Stimulated activated naive CD8-positive, alpha-beta T cell treated with anti-CD3 and anti-CD28 coated beads, Interleukin-15, Interleukin-2, amounts not matched to agents 100 U/mL and 50 U/mL, for 24 hours (primary cell): ENCODE data around the gene KCTD12.
A peak's percentile ranks its signal among the peaks of the same experiment; 100 is the strongest.
"Not testable (repeated sequence)": the region's sequence is repeated elsewhere in the genome, so short reads cannot be mapped to it uniquely, and the experiment has no call there.

ENCODE experiments used
- ATAC-seq: fragments of 150-1000 bp; cut with Tn5 transposase; one replicate; pipeline ENCODE4 v1.10.0; 2021
- DNase-seq: peaks from one replicate; pipeline ENCODE4 v3.0.0; 2021

KCTD12 gene

GRCh38 chr13:76886292-76887075 is at the start of gene KCTD12:
KCTD12 (minus strand) TSS chr13:76886405; CDS start chr13:76886148, 257 bp downstream.
- DNase-seq (peak; percentile 78), ATAC-seq (peak; percentile 83)

- ATAC-seq = no peak
- no peak for DNase-seq
Observed at GRCh38 chr13:76934671-76935070, 48.5 kb upstream of the KCTD12 start.

DNA sequence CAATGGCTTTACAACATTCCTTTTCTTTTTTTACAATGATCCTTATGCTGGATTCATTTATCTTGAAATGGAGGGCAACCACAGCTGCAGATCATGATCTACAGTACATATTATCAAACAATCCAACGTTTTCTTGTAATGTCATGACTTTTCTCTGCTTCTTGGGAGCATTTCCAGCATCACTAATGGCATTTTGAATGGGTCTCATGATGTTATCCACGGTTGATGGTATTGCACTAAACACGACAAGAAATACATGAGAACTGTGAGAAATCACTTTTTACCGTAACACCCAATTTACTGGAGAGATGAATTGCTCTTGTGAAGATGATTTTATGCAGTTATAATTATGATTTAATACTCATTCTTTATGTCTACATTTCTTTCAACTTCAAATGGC is 45.9 kb upstream of the KCTD12 start:
- ATAC-seq = no peak
- DNase-seq = no peak

GRCh38 chr13:76929851-76930374 is 43.7 kb upstream of the KCTD12 start:
- ATAC-seq = no peak
- no peak for DNase-seq

DNA sequence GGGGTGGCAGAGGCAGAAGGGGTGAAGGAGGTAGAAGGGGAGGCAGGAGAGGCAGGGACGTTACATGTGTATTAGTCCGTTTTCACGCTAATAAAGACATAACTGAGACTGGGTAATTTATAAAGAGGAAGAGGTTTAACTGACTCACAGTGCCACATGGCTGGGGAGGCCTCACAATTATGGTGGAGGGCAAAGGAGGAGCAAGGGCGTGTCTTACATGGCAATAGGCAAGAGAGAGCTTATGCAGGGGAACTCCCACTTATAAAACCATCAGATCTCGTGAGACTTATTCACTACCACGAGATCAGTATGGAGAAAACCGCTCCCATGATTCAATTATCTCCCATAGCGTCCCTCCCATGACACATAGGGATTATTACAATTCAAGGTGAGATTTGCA is 43.1 kb upstream of the KCTD12 start:
- DNase-seq = no peak
- ATAC-seq = no peak

DNA sequence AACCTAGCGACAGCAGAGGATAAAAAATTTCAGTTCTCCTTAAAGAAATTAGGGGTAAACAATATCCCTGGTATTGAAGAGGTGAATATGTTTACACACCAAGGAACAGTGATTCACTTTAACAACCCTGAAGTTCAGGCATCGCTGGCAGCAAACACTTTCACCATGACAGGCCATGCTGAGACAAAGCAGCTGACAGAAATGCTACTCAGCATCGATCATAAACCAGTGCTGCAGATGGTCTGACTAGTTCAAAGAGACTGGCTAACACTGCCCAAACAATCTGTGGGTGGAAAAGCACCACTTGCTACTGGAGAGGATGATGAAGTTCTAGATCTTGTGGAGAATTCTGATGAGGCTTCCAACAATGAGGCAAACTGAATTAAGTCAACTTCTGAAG is 42.3 kb upstream of the KCTD12 start:
- no peak for ATAC-seq

DNA sequence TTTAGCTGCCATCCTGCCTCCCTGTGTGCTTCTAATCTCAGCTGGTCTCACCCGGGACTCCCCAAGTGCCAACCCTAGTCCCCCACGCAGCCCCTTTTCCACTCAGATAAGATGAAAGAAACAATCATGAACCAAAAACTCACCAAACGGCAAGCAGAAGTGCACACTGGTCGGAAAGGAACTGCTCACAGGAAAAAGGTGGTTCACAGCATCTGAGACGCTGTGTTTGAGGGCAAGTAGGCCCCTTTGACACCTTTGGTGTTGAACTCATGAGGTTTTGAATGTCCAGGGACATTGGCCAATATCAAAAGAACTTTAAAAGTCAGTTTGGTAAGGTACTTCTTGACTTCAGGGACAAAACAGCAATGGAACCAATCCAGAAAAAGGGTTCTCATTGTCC is 41.8 kb upstream of the KCTD12 start:
- ATAC-seq (no peak), DNase-seq (no peak)

More for the DNA sequence above, 42.3 kb upstream of the KCTD12 start:
- no peak for DNase-seq

DNA sequence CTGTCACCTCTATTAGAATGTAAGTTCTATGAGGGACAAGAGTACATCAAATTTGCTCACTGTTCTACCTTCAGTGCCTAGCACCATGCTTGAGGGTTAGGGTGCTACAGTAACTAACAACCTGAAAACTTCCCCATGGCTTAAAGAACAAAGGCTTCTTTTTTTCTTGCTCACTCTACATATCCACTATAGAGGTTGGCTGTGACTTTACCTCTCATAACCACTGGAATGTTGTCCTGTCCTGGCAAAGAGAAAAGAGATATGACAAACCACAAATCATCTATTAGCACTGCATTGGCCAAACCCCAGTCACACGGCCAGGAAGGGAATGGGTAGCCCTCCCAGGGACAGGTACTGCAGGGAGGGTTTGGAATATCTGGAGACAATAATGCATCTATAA is 38.9 kb upstream of the KCTD12 start:
- ATAC-seq (no peak), DNase-seq (no peak)

GRCh38 chr13:76921516-76921915 is 35.3 kb upstream of the KCTD12 start:
- ATAC-seq (no peak), DNase-seq (no peak)

- DNase-seq, ATAC-seq: not testable (repeated sequence)
Observed at GRCh38 chr13:76917755-76918481, 31.7 kb upstream of the KCTD12 start.

DNA sequence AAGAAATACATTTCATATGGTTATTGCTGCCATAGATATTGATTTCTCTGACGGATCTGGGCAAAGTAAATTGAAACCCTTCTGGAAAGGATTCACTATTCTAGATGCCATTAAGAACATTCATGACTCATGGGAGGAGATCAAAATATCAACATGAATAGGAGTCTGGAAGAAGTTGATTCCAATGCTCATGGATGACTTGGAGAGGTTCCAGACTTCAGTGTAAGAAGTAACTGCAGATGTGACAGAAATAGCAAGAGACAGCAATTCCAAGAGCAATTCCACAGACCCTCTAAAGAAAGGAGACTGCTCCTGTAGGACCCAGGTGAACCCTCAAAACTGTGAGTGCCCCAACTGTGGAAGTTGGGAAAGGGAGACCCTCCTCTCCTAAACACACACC is 30.9 kb upstream of the KCTD12 start:
- DNase-seq (no peak), ATAC-seq (no peak)

DNA sequence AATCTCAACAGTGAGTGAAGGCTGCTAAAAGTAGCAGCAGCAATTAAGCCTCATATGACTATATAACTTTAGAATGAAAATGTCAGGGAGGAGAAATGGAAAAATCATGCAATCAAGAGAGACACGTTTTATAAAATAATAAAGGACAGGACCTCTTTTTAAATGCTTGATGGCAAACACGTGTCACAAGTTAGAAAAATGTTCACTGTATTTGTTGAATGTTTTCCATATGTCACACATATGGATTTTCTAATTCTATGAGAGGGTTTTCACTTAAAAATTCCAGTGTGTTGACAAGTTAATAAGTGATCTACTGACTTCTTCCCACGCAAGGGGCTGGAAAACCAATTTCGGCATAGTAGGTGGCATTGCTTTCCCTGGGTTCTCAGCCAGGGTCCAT is 27.7 kb upstream of the KCTD12 start:
- DNase-seq (no peak), ATAC-seq (no peak)

GRCh38 chr13:76912476-76912875 is 26.3 kb upstream of the KCTD12 start:
- no peak for ATAC-seq

DNA sequence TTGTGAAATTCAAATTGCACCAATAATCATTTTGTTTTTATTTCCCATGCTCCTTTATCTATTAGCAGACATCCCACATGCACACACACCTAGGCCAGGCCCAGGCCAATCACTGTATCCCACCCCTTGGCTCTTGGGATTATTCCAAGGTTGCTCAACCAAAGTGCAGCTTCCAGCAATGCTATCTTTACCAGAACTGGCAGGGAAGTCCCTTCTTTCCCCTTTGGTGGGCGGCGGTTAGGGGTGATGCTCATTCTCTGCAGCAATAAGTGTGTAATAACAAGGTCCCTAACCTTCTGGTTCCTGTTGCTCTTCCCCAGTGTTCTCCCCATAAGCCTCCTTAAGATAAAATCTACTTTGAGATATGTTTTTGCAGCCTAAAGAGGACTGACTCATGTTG is 18.3 kb upstream of the KCTD12 start:
- ATAC-seq (no peak), DNase-seq (no peak)

More at GRCh38 chr13:76912476-76912875, 26.3 kb upstream of the KCTD12 start:
- DNase-seq = no peak

GRCh38 chr13:76903544-76904162 is 17.4 kb upstream of the KCTD12 start:
- ATAC-seq = peak; percentile 86
- DNase-seq = peak; percentile 60

DNA sequence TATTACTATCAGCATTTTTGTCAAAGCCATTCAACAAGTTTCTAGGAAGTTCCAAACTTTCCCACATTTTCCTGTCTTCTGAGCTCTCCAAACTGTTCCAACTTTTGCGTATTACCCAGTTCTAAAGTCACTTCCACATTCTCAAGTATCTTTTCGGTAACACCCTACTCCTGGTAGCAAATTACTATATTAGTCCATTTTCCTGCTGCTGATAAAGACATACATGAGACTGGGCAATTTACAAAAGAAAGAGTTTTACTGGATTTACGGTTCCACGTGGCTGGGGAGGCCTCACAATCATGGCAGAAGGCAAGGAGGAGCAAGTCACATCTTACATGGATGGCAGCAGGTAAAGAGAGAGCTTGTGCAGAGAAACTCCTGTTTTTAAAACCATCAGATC is 12.9 kb upstream of the KCTD12 start:
- not testable (repeated sequence) for ATAC-seq, DNase-seq

DNA sequence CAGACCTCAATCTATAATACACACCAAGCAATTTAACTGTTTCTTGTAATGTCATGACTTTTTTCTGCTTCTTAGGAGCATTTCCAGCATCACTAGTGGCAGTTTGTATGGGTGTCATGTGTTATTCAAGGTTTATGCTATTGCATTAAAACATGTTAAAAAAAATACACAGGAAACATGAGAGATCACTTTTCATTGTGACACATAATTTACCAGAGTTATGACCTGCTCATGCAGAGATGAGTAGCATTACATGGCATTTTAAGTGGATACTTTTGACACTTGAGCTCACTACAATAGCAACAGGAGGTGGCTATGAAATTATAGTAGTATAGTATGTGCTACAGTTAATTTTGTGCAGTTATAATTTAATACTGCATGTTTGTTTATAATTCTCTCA is 11.0 kb upstream of the KCTD12 start:
- ATAC-seq, DNase-seq: not testable (repeated sequence)

GRCh38 chr13:76894401-76895110 is 8.4 kb upstream of the KCTD12 start:
- DNase-seq (no peak), ATAC-seq (no peak)

- no peak for DNase-seq
- ATAC-seq = no peak
Observed at GRCh38 chr13:76892488-76892887, 6.3 kb upstream of the KCTD12 start.

DNA sequence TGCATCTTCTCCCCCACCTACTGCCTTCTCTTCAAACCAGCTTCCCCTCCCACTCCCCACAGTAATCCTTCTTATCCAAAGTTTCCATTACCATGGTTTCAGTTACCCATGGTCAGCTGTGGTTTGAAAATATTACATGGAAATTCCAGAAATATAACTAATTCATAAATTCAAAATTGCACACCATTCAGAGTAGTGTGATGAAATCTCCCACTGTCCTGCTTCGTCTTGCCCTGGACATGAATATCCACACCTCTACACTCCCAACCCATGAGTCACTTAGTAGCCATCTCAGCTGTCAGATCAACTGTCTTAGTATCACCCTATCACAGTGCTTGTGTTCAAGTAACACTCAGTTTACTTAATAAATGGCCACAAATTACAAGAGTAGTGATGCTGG is 3.8 kb upstream of the KCTD12 start:
- no peak for DNase-seq
- ATAC-seq = no peak

GRCh38 chr13:76889254-76889653 is 3.0 kb upstream of the KCTD12 start:
- ATAC-seq = no peak

GRCh38 chr13:76888421-76888820 is 2.2 kb upstream of the KCTD12 start:
- ATAC-seq (no peak), DNase-seq (no peak)

More at GRCh38 chr13:76889254-76889653, 3.0 kb upstream of the KCTD12 start:
- no peak for DNase-seq
